ENCODE data around the gene MRPL24.

- TF ChIP-seq, protein P1, sequence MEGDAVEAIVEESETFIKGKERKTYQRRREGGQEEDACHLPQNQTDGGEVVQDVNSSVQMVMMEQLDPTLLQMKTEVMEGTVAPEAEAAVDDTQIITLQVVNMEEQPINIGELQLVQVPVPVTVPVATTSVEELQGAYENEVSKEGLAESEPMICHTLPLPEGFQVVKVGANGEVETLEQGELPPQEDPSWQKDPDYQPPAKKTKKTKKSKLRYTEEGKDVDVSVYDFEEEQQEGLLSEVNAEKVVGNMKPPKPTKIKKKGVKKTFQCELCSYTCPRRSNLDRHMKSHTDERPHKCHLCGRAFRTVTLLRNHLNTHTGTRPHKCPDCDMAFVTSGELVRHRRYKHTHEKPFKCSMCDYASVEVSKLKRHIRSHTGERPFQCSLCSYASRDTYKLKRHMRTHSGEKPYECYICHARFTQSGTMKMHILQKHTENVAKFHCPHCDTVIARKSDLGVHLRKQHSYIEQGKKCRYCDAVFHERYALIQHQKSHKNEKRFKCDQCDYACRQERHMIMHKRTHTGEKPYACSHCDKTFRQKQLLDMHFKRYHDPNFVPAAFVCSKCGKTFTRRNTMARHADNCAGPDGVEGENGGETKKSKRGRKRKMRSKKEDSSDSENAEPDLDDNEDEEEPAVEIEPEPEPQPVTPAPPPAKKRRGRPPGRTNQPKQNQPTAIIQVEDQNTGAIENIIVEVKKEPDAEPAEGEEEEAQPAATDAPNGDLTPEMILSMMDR (IDR thresholded peaks at IDR 0.05; ENCODE audit: low read depth, low read length, poor library complexity, severe bottlenecking) = no peak
- TF ChIP-seq EZH2phosphoT487 (IDR thresholded peaks at IDR 0.05; ENCODE audit: borderline replicate concordance, low read length) = no peak
Measured at GRCh38 chr1:156711011-156711817, 29.7 kb downstream of the MRPL24 start.
